Activated naive CD8-positive, alpha-beta T cell (primary cell): Measurements from ENCODE around the gene SLC2A2.

Source experiments
- H3K27ac Mint-ChIP-seq: one replicate; pipeline ENCODE4 v1.8.0; 2021; ENCODE audit warnings: mixed read lengths
- H3K27me3 Mint-ChIP-seq: one replicate; pipeline ENCODE4 v1.8.0; 2021; ENCODE audit warnings: mixed read lengths
- H3K36me3 Mint-ChIP-seq: one replicate; pipeline ENCODE4 v1.8.0; 2021; ENCODE audit warnings: mixed read lengths
- H3K4me1 Mint-ChIP-seq: one replicate; pipeline ENCODE4 v1.8.0; 2021; ENCODE audit warnings: low read depth, mixed read lengths
- H3K4me3 Mint-ChIP-seq: one replicate; pipeline ENCODE4 v1.8.0; 2021; ENCODE audit warnings: mild to moderate bottlenecking, mixed read lengths
- H3K9me3 Mint-ChIP-seq: one replicate; pipeline ENCODE4 v1.8.0; 2021; ENCODE audit warnings: low read depth, mixed read lengths

Gene SLC2A2

GRCh38 chr3:171026597-171027293 is at the start of gene SLC2A2:
TSS of gene SLC2A2 (minus strand) at chr3:171026720. CDS start at chr3:171026670, 50 bp downstream.
- Mint-ChIP-seq H3K27me3 (peaks cover 22% of the 10 kb centered on the region), H3K9me3 (no peaks in the 10 kb centered on the region), H3K4me3 (no peak within 1 kb of the TSS), H3K4me1 (no peaks in the 10 kb centered on the region), H3K27ac (no peak within 1 kb of the TSS), H3K36me3 (no peaks in the 10 kb centered on the region)

GRCh38 chr3:171072432-171072831 is 45.9 kb upstream of the SLC2A2 start:
- Mint-ChIP-seq H3K9me3 (no peaks in the 10 kb centered on the region), H3K36me3 (peaks cover 52% of the 10 kb centered on the region), H3K4me1 (no peaks in the 10 kb centered on the region), H3K27ac (no peak overlapping the region), H3K27me3 (no peaks in the 10 kb centered on the region), H3K4me3 (no peak overlapping the region)

- peaks cover 51% of the 10 kb centered on the region for H3K36me3 Mint-ChIP-seq
Measured at GRCh38 chr3:171068658-171069057, 42.1 kb upstream of the SLC2A2 start.

GRCh38 chr3:171066206-171066605 is 39.7 kb upstream of the SLC2A2 start:
- Mint-ChIP-seq H3K9me3 (no peaks in the 10 kb centered on the region), H3K4me3 (no peak overlapping the region), H3K4me1 (no peaks in the 10 kb centered on the region), H3K36me3 (peaks cover 44% of the 10 kb centered on the region), H3K27ac (no peak overlapping the region), H3K27me3 (no peaks in the 10 kb centered on the region)

More at GRCh38 chr3:171068658-171069057, 42.1 kb upstream of the SLC2A2 start:
- no peak overlapping the region for H3K4me3 Mint-ChIP-seq
- H3K27ac Mint-ChIP-seq: no peak overlapping the region
- no peaks in the 10 kb centered on the region for H3K27me3 Mint-ChIP-seq
- H3K4me1 Mint-ChIP-seq: no peaks in the 10 kb centered on the region
- H3K9me3 Mint-ChIP-seq: no peaks in the 10 kb centered on the region

- Mint-ChIP-seq H3K9me3 (no peaks in the 10 kb centered on the region), H3K27ac (no peak overlapping the region), H3K36me3 (peaks cover 41% of the 10 kb centered on the region), H3K4me3 (no peak overlapping the region), H3K4me1 (no peaks in the 10 kb centered on the region), H3K27me3 (no peaks in the 10 kb centered on the region)
Measured at GRCh38 chr3:171065732-171066131, 39.2 kb upstream of the SLC2A2 start.

GRCh38 chr3:171064461-171064860 is 37.9 kb upstream of the SLC2A2 start:
- Mint-ChIP-seq H3K9me3 (no peaks in the 10 kb centered on the region), H3K4me3 (no peak overlapping the region), H3K4me1 (no peaks in the 10 kb centered on the region), H3K27ac (no peak overlapping the region), H3K36me3 (peaks cover 31% of the 10 kb centered on the region), H3K27me3 (no peaks in the 10 kb centered on the region)

- Mint-ChIP-seq H3K27me3 (no peaks in the 10 kb centered on the region), H3K27ac (no peak overlapping the region), H3K36me3 (peaks cover 16% of the 10 kb centered on the region), H3K9me3 (no peaks in the 10 kb centered on the region), H3K4me3 (no peak overlapping the region), H3K4me1 (no peaks in the 10 kb centered on the region)
Measured at GRCh38 chr3:171061749-171062148, 35.2 kb upstream of the SLC2A2 start.

GRCh38 chr3:171059978-171060377 is 33.5 kb upstream of the SLC2A2 start:
- no peak overlapping the region for H3K4me3 Mint-ChIP-seq
- H3K4me1 Mint-ChIP-seq: no peaks in the 10 kb centered on the region
- no peak overlapping the region for H3K27ac Mint-ChIP-seq
- H3K9me3 Mint-ChIP-seq: no peaks in the 10 kb centered on the region
- no peaks in the 10 kb centered on the region for H3K27me3 Mint-ChIP-seq
- H3K36me3 Mint-ChIP-seq: peaks cover 11% of the 10 kb centered on the region

GRCh38 chr3:171058873-171059603 is 32.5 kb upstream of the SLC2A2 start:
- Mint-ChIP-seq H3K4me1 (no peaks in the 10 kb centered on the region), H3K27me3 (no peaks in the 10 kb centered on the region), H3K27ac (no peak overlapping the region), H3K9me3 (no peaks in the 10 kb centered on the region), H3K36me3 (peaks cover 10% of the 10 kb centered on the region), H3K4me3 (no peak overlapping the region)

GRCh38 chr3:171058058-171058457 is 31.5 kb upstream of the SLC2A2 start:
- Mint-ChIP-seq H3K27ac (no peak overlapping the region), H3K9me3 (peaks cover 3% of the 10 kb centered on the region), H3K36me3 (peaks cover 3% of the 10 kb centered on the region), H3K4me1 (no peaks in the 10 kb centered on the region), H3K27me3 (no peaks in the 10 kb centered on the region), H3K4me3 (no peak overlapping the region)

GRCh38 chr3:171057072-171057471 is 30.6 kb upstream of the SLC2A2 start:
- peaks cover 3% of the 10 kb centered on the region for H3K9me3 Mint-ChIP-seq
- no peak overlapping the region for H3K4me3 Mint-ChIP-seq
- no peaks in the 10 kb centered on the region for H3K27me3 Mint-ChIP-seq
- no peaks in the 10 kb centered on the region for H3K4me1 Mint-ChIP-seq
- peaks cover 3% of the 10 kb centered on the region for H3K36me3 Mint-ChIP-seq
- H3K27ac Mint-ChIP-seq: no peak overlapping the region

- Mint-ChIP-seq H3K27me3 (no peaks in the 10 kb centered on the region), H3K9me3 (peaks cover 3% of the 10 kb centered on the region), H3K4me3 (no peak overlapping the region), H3K36me3 (no peaks in the 10 kb centered on the region), H3K27ac (no peak overlapping the region), H3K4me1 (no peaks in the 10 kb centered on the region)
Measured at GRCh38 chr3:171056528-171056927, 30.0 kb upstream of the SLC2A2 start.

GRCh38 chr3:171055336-171056178 is 29.0 kb upstream of the SLC2A2 start:
- H3K4me3 Mint-ChIP-seq: no peak overlapping the region
- no peak overlapping the region for H3K27ac Mint-ChIP-seq
- peaks cover 3% of the 10 kb centered on the region for H3K9me3 Mint-ChIP-seq
- H3K27me3 Mint-ChIP-seq: no peaks in the 10 kb centered on the region
- no peaks in the 10 kb centered on the region for H3K36me3 Mint-ChIP-seq
- H3K4me1 Mint-ChIP-seq: no peaks in the 10 kb centered on the region

GRCh38 chr3:171054921-171055320 is 28.4 kb upstream of the SLC2A2 start:
- H3K4me3 Mint-ChIP-seq: no peak overlapping the region
- H3K9me3 Mint-ChIP-seq: peaks cover 3% of the 10 kb centered on the region
- no peak overlapping the region for H3K27ac Mint-ChIP-seq
- H3K4me1 Mint-ChIP-seq: no peaks in the 10 kb centered on the region
- no peaks in the 10 kb centered on the region for H3K36me3 Mint-ChIP-seq
- no peaks in the 10 kb centered on the region for H3K27me3 Mint-ChIP-seq

GRCh38 chr3:171054231-171054630 is 27.7 kb upstream of the SLC2A2 start:
- Mint-ChIP-seq H3K4me1 (no peaks in the 10 kb centered on the region), H3K27me3 (peaks cover 3% of the 10 kb centered on the region), H3K9me3 (peaks cover 3% of the 10 kb centered on the region), H3K27ac (no peak overlapping the region), H3K4me3 (no peak overlapping the region), H3K36me3 (no peaks in the 10 kb centered on the region)
